ENCODE measurements around the gene BGLAP.

Gene BGLAP

DNA sequence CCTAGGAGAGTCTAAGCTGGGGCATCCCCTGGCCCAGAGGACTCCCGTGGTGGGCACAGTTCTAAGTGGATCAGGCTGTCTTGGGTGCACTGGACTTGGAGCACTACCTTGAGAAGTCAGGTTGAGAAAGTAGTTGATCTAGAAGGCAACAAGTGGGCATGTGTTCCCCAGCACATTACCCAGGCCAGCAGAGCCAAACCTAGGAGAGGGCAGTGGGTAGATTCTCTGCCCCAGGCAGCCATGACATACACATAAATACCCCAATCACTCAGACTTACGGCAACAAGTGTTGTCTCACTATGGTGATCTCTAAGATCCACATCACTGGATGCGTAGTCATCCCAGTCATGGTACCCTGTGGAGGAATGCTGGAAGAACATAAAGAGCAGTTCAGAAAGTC lies 30.7 kb upstream of the BGLAP start:
- H3K27me3 ChIP-seq (ENCODE audit: insufficient read depth, poor library complexity, severe bottlenecking): no peaks in the 10 kb centered on the region
- TF ChIP-seq, protein P1, sequence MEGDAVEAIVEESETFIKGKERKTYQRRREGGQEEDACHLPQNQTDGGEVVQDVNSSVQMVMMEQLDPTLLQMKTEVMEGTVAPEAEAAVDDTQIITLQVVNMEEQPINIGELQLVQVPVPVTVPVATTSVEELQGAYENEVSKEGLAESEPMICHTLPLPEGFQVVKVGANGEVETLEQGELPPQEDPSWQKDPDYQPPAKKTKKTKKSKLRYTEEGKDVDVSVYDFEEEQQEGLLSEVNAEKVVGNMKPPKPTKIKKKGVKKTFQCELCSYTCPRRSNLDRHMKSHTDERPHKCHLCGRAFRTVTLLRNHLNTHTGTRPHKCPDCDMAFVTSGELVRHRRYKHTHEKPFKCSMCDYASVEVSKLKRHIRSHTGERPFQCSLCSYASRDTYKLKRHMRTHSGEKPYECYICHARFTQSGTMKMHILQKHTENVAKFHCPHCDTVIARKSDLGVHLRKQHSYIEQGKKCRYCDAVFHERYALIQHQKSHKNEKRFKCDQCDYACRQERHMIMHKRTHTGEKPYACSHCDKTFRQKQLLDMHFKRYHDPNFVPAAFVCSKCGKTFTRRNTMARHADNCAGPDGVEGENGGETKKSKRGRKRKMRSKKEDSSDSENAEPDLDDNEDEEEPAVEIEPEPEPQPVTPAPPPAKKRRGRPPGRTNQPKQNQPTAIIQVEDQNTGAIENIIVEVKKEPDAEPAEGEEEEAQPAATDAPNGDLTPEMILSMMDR (IDR thresholded peaks at IDR 0.05; ENCODE audit: poor library complexity, severe bottlenecking): no peak
- DNase-seq (ENCODE audit: low spot score): no peak
- no peak overlapping the region for H3K27ac ChIP-seq (ENCODE audit: poor library complexity, severe bottlenecking)
- no peaks in the 10 kb centered on the region for H3K9me3 ChIP-seq (ENCODE audit: severe bottlenecking)
- no peak overlapping the region for H3K4me3 ChIP-seq (ENCODE audit: severe bottlenecking)
- H3K36me3 ChIP-seq (ENCODE audit: low read depth): peaks cover 22% of the 10 kb centered on the region
- no peak for ATAC-seq (ENCODE audit: low read depth)
- H3K4me1 ChIP-seq (ENCODE audit: insufficient read depth, poor library complexity, severe bottlenecking): peaks cover 9% of the 10 kb centered on the region

DNA sequence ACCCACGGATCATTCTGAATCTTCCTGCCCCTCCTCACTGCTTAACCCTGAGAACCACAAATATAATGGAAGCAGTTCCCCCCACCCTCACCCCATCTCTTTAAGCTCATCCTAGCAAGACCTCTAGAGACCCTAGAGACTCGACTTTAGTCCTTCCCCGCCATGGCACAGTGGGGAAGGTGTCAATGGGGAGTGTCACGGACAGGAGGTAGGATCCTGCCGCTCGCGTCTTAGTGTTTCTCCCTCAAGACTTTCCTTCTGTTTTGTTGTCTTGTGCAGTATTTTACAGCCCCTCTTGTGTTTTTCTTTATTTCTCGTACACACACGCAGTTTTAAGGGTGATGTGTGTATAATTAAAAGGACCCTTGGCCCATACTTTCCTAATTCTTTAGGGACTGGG lies 29.9 kb upstream of the BGLAP start:
- TF ChIP-seq, protein P1 (IDR thresholded peaks at IDR 0.05; ENCODE audit: poor library complexity, severe bottlenecking): no peak
- DNase-seq (ENCODE audit: low spot score) (no peak), ATAC-seq (ENCODE audit: low read depth) (no peak)
- H3K27me3 ChIP-seq (ENCODE audit: insufficient read depth, poor library complexity, severe bottlenecking): no peaks in the 10 kb centered on the region
- H3K9me3 ChIP-seq (ENCODE audit: severe bottlenecking): no peaks in the 10 kb centered on the region
- H3K4me1 ChIP-seq (ENCODE audit: insufficient read depth, poor library complexity, severe bottlenecking): peaks cover 9% of the 10 kb centered on the region
- peak overlapping the region; percentile 75 for H3K27ac ChIP-seq (ENCODE audit: poor library complexity, severe bottlenecking)
- no peak overlapping the region for H3K4me3 ChIP-seq (ENCODE audit: severe bottlenecking)
- peaks cover 16% of the 10 kb centered on the region for H3K36me3 ChIP-seq (ENCODE audit: low read depth)

DNA sequence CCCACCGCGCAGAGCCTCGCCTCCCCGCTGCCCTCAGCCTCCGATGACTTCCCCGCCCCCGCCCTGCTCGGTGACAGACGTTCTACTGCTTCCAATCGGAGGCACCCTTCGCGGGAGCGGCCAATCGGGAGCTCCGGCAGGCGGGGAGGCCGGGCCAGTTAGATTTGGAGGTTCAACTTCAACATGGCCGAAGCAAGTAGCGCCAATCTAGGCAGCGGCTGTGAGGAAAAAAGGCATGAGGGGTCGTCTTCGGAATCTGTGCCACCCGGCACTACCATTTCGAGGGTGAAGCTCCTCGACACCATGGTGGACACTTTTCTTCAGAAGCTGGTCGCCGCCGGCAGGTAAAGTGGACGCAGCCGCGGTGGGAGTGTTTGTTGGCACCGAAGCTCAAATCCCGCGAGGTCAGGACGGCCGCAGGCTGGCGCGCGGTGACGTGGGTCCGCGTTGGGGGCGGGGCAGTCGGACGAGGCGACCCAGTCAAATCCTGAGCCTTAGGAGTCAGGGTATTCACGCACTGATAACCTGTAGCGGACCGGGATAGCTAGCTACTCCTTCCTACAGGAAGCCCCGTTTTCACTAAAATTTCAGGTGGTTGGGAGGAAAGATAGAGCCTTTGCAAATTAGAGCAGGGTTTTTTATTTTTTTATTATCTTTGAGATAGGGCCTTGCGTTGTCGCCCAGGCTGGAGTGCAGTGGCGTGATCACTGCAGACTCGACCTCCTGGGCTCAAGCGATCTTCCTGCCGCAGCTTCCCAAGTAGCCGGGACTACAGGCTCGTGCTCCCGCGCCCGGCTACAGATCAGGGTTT lies 28.9 kb upstream of the BGLAP start, which contains the start of gene PMF1:
TSS of gene PMF1 (plus strand) at position 175 of the 811 bp plus-strand sequence. CDS start at position 184, 9 bp downstream.
- H3K4me3 ChIP-seq (ENCODE audit: severe bottlenecking): peak within 1 kb of the TSS; percentile 62
- no peaks in the 10 kb centered on the region for H3K9me3 ChIP-seq (ENCODE audit: severe bottlenecking)
- TF ChIP-seq, protein P1 (IDR thresholded peaks at IDR 0.05; ENCODE audit: poor library complexity, severe bottlenecking): no peak
- ATAC-seq (ENCODE audit: low read depth) (peak; percentile 96), DNase-seq (ENCODE audit: low spot score) (peak; percentile 98)
- peak within 1 kb of the TSS; percentile 75 for H3K27ac ChIP-seq (ENCODE audit: poor library complexity, severe bottlenecking)
- no peaks in the 10 kb centered on the region for H3K27me3 ChIP-seq (ENCODE audit: insufficient read depth, poor library complexity, severe bottlenecking)
- peaks cover 17% of the 10 kb centered on the region for H3K4me1 ChIP-seq (ENCODE audit: insufficient read depth, poor library complexity, severe bottlenecking)
- peaks cover 12% of the 10 kb centered on the region for H3K36me3 ChIP-seq (ENCODE audit: low read depth)

DNA sequence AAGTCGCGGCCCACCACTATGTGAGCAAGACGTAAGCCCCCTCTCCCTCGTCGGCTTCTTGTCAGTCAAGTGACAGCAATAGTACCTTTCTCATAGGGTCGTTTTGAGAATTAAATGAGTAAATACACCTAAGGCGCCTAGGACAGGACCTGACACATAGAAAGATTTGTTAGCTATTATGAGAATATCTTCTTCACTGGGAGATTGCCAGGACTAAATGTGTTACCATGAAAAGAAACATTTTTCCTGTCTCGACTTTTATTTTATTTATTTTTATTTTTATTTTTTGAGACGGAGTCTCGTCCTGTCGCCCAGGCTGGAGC lies 28.4 kb upstream of the BGLAP start:
- ATAC-seq (ENCODE audit: low read depth): no peak
- peak overlapping the region; percentile 75 for H3K27ac ChIP-seq (ENCODE audit: poor library complexity, severe bottlenecking)
- TF ChIP-seq, protein P1 (IDR thresholded peaks at IDR 0.05; ENCODE audit: poor library complexity, severe bottlenecking): no peak
- peaks cover 20% of the 10 kb centered on the region for H3K4me1 ChIP-seq (ENCODE audit: insufficient read depth, poor library complexity, severe bottlenecking)
- DNase-seq (ENCODE audit: low spot score): no peak
- no peaks in the 10 kb centered on the region for H3K27me3 ChIP-seq (ENCODE audit: insufficient read depth, poor library complexity, severe bottlenecking)
- no peaks in the 10 kb centered on the region for H3K9me3 ChIP-seq (ENCODE audit: severe bottlenecking)
- peak overlapping the region; percentile 62 for H3K4me3 ChIP-seq (ENCODE audit: severe bottlenecking)
- H3K36me3 ChIP-seq (ENCODE audit: low read depth): peaks cover 11% of the 10 kb centered on the region

All from RWPE2 (cell line).